HL-60 (cell line): ENCODE measurements around the gene KIAA0586.

Experiments
- DNase-seq, 2 experiments: peaks; one replicate each; pipeline ENCODE4 v3.0.0-alpha.2; 2010 to 2020; ENCODE audit warnings: low read depth in 1 of 2, low spot score in 1 of 2
- H3K27ac ChIP-seq: fragments of 250-450 bp; sonication (Bioruptor Pico); replicated peaks from 2 replicates; pipeline ENCODE4 v1.5.1; 2020; ENCODE audit warnings: mild to moderate bottlenecking, moderate library complexity
- H3K27me3 ChIP-seq: fragments of 250-450 bp; sonication (Bioruptor Pico); 2 replicates; pipeline ENCODE4 v1.5.1; 2021; ENCODE audit warnings: mild to moderate bottlenecking, moderate library complexity; ENCODE audit not compliant: insufficient read depth, poor library complexity, severe bottlenecking
- H3K4me3 ChIP-seq: replicated peaks from 2 replicates; pipeline ENCODE4 v1.5.1; 2011; ENCODE audit warnings: mild to moderate bottlenecking, control low read depth, low read length; ENCODE audit not compliant: insufficient read depth
- CTCF ChIP-seq: IDR thresholded peaks from one replicate; pipeline ENCODE4 v1.5.1; 2011; ENCODE audit warnings: low read length, control low read depth, inconsistent platforms; ENCODE audit not compliant: insufficient read depth
- GABPA ChIP-seq: IDR thresholded peaks from 2 replicates; pipeline ENCODE4 v1.6.1; 2012; ENCODE audit warnings: low read depth
- POLR2AphosphoS5 ChIP-seq: IDR thresholded peaks from 2 replicates; pipeline ENCODE4 v1.6.1; 2012; ENCODE audit warnings: low read depth
- REST ChIP-seq: IDR thresholded peaks from 2 replicates; pipeline ENCODE4 v1.6.1; 2012; ENCODE audit warnings: low read depth; ENCODE audit not compliant: insufficient replicate concordance
- SPI1 ChIP-seq: IDR thresholded peaks from 2 replicates; pipeline ENCODE4 v1.6.1; 2012; ENCODE audit warnings: low read depth, mild to moderate bottlenecking, borderline replicate concordance

The KIAA0586 gene

DNA sequence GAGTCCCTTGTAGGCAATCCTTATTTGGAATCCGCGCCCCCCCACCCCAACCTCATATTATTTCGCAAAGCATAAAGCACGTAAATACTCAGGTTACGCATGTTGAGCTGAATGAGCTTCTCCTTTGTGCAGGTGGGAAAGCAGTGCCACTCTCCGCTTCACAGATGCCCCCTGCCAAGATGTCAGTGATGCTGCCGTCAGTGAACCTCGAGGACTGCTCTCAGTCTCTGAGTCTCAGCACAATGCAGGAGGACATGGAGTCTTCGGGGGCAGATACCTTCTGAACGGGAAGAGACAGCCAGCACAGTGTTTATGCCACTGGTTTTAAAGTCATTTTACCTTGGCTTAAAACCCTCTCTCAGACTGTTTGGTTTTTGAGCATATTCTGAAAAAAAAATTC is 120.1 kb downstream of the KIAA0586 start:
- Histone ChIP-seq H3K27ac (no peak overlapping the region), H3K27me3 (no peaks in the 10 kb centered on the region), H3K4me3 (no peak overlapping the region)
- no peak for DNase-seq
- TF ChIP-seq GABPA (no peak), REST (no peak), POLR2AphosphoS5 (no peak), CTCF (no peak), SPI1 (no peak)

- no peak overlapping the region for H3K4me3 ChIP-seq
- no peak overlapping the region for H3K27ac ChIP-seq
- DNase-seq = no peak
- TF ChIP-seq SPI1 = no peak
- TF ChIP-seq POLR2AphosphoS5 = no peak
- no peak for TF ChIP-seq GABPA
- TF ChIP-seq REST = no peak
- TF ChIP-seq CTCF = no peak
- no peaks in the 10 kb centered on the region for H3K27me3 ChIP-seq
These were observed 121.7 kb downstream of the KIAA0586 start for GRCh38 chr14:58549105-58549757.

DNA sequence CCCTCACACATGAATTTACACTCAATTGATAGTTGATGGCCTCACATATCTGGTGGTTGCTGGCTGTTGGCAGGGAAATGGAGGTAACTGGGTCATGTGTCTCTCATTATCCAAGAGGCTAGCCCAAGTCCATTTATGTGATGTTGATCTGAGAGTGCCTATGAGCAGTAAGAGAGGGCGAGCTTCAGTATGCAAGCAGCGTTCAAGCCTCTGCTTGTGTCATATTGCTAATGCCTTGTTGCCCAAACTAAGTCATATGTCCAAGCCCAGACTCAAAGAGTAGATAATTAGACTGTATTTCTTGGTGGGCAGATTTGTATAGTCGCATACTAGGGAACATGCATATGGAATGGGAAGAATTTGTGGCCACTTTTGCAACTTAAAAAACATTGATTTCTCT is 126.4 kb downstream of the KIAA0586 start:
- H3K27ac ChIP-seq = no peak overlapping the region
- no peaks in the 10 kb centered on the region for H3K27me3 ChIP-seq
- H3K4me3 ChIP-seq = no peak overlapping the region
- TF ChIP-seq REST = no peak
- no peak for TF ChIP-seq POLR2AphosphoS5
- no peak for TF ChIP-seq SPI1
- no peak for TF ChIP-seq GABPA
- no peak for DNase-seq
